Measurements from ENCODE around the gene SPANXN5.
"Not testable (repeated sequence)": the region's sequence is repeated elsewhere in the genome, so short reads cannot be mapped to it uniquely, and the experiment has no call there.

SPANXN5 gene

GRCh38 chrX:52750952-52751351 is 46.3 kb downstream of the SPANXN5 start, which contains the start of gene SSX2B:
SSX2B (plus strand) TSS chrX:52751252; CDS start chrX:52752681, 1,429 bp downstream.
- DNase-seq (ENCODE audit: extremely low spot score); POLR2A ChIA-PET; CTCF ChIA-PET: not testable (repeated sequence)

Measured in GM10248 (cell line).